ENCODE measurements around the gene ZNF776. TPM values are rescaled to one million over a fixed set of nuclear protein-coding genes. Genes with fewer than 3 reads are reported as not detected.

The ZNF776 gene
- total and polyA plus RNA-seq, 2 of the 13 experiments (the other 11 are each of a cell fraction or from before 2014, with no cell fraction given) = 7.6 to 16.9 TPM

- Histone ChIP-seq H3K79me2 (ENCODE audit: insufficient read depth, low read length) (no peaks in the 10 kb centered on the region), H3K4me2 (ENCODE audit: low read depth, low read length) (no peak overlapping the region), H3K9me3 (ENCODE audit: low read length) (no peaks in the 10 kb centered on the region), H4K20me1 (ENCODE audit: insufficient read depth, low read length) (no peaks in the 10 kb centered on the region), H3K27me3 (ENCODE audit: control insufficient read depth in 1 of 2, insufficient read depth in 2 of 2, low read length in 2 of 2) (no peaks in the 10 kb centered on the region), H3K36me3 (replicated peaks in 1 of 2; ENCODE audit: control insufficient read depth in 1 of 2, insufficient read depth in 2 of 2, low read length in 2 of 2) (0 out of 5 replicates have a peak, but pooled peaks cover 0 to 7% of the 10 kb centered on the region in 2 experiments), H3K4me3 (replicated peaks in 1 of 3; ENCODE audit: insufficient read depth in 1 of 3, low read depth in 2 of 3, low read length in 3 of 3) (no peak overlapping the region), H2AFZ (ENCODE audit: low read length) (no peak overlapping the region), H3K4me1 (ENCODE audit: insufficient read depth, low read length) (no peaks in the 10 kb centered on the region), H3K9ac (ENCODE audit: insufficient read depth, low read depth, low read length) (no peak overlapping the region), H3K27ac (ENCODE audit: extremely low read length, insufficient read depth, low read length) (no peak overlapping the region)
- POLR2A ChIA-PET = no interaction called here
- intact Hi-C loops (cut with micrococcal nuclease; ENCODE audit: unreplicated experiment) (no loop called here), in situ Hi-C loops (cut with HindIII; ENCODE audit: extremely low pct_ligation_motif_present, low pct_unique_long_range_greater_than_20kb) (no loop called here)
- WGBS (ENCODE audit: low lambda C conversion rate) = 87% methylated on average over 6 of the region's 6 CpGs
- DNase-seq (ENCODE audit: low spot score) = no peak
- no peak for ATAC-seq
- FAIRE-seq = no peak
- BruUV-seq (replicated peaks) = no TSS peak
- no peak for TF ChIP-seq ZNF556 (CRISPR knock-in tag; IDR thresholded peaks at IDR 0.05; ENCODE audit: borderline replicate concordance)
- no peak for TF ChIP-seq ELF3 (CRISPR knock-in tag; IDR thresholded peaks at IDR 0.05)
- TF ChIP-seq ZNF160 (CRISPR knock-in tag; IDR thresholded peaks at IDR 0.05) = no peak
- no peak for TF ChIP-seq CEBPG (CRISPR knock-in tag; IDR thresholded peaks at IDR 0.05)
- no peak for TF ChIP-seq GZF1 (CRISPR knock-in tag; IDR thresholded peaks at IDR 0.05)
- no peak for TF ChIP-seq ZNF747 (CRISPR knock-in tag; IDR thresholded peaks at IDR 0.05; ENCODE audit: borderline replicate concordance)
- no peak for TF ChIP-seq ZNF432 (CRISPR knock-in tag; IDR thresholded peaks at IDR 0.05; ENCODE audit: borderline replicate concordance)
- TF ChIP-seq KMT2A (CRISPR knock-in tag; IDR thresholded peaks at IDR 0.05) = no peak
- no peak for TF ChIP-seq ZNF232 (CRISPR knock-in tag; IDR thresholded peaks at IDR 0.05; ENCODE audit: borderline replicate concordance)
- TF ChIP-seq BORCS8-MEF2B (CRISPR knock-in tag; IDR thresholded peaks at IDR 0.05) = no peak
- TF ChIP-seq ZKSCAN1 (IDR thresholded peaks at IDR 0.05; ENCODE audit: low read length) = no peak
- no peak for TF ChIP-seq ZNF674 (CRISPR knock-in tag; IDR thresholded peaks at IDR 0.05; ENCODE audit: low read depth)
- TF ChIP-seq ERF (CRISPR knock-in tag; IDR thresholded peaks at IDR 0.05) = no peak
- no peak for TF ChIP-seq HOXA7 (CRISPR knock-in tag; IDR thresholded peaks at IDR 0.05)
- TF ChIP-seq SNAPC2 (CRISPR knock-in tag; IDR thresholded peaks at IDR 0.05) = no peak
- TF ChIP-seq PAXIP1 (CRISPR knock-in tag; conservative IDR thresholded peaks at IDR 0.05) = no peak
- CTCF ChIA-PET (ENCODE audit: low intra/inter-chr PET ratio, low total read pairs) = no interaction called here
Measured at GRCh38 chr19:57701625-57702024, 45.0 kb upstream of the ZNF776 start.
